Ovary (tissue), 3 donors: Measurements from ENCODE around the gene DLX3.

Experiments used
- EP300 ChIP-seq: sonication (generic); formaldehyde crosslinking; IDR thresholded peaks from one replicate; pipeline ENCODE4 v1.6.1; 2017; ENCODE audit warnings: antibody characterized with exemption
- POLR2A ChIP-seq: fragments of 450-650 bp; IDR thresholded peaks from one replicate; pipeline ENCODE4 v1.6.1; 2017; ENCODE audit warnings: antibody characterized with exemption, mild to moderate bottlenecking, moderate library complexity
- TF ChIP-seq, protein P1 (sequence below), 3 donors: fragments of 450-650 bp in 2 of 3; fragments of 200-600 bp in 1 of 3; IDR thresholded peaks; one replicate each; pipeline versions ENCODE4 v1.5.1 to v1.8.0; 2016 to 2022; ENCODE audit warnings: antibody characterized with exemption in 3 of 3, mild to moderate bottlenecking in 1 of 3
- donor health status: DM: no; HTN: no; CAD: no.

- TF ChIP-seq, protein P1, sequence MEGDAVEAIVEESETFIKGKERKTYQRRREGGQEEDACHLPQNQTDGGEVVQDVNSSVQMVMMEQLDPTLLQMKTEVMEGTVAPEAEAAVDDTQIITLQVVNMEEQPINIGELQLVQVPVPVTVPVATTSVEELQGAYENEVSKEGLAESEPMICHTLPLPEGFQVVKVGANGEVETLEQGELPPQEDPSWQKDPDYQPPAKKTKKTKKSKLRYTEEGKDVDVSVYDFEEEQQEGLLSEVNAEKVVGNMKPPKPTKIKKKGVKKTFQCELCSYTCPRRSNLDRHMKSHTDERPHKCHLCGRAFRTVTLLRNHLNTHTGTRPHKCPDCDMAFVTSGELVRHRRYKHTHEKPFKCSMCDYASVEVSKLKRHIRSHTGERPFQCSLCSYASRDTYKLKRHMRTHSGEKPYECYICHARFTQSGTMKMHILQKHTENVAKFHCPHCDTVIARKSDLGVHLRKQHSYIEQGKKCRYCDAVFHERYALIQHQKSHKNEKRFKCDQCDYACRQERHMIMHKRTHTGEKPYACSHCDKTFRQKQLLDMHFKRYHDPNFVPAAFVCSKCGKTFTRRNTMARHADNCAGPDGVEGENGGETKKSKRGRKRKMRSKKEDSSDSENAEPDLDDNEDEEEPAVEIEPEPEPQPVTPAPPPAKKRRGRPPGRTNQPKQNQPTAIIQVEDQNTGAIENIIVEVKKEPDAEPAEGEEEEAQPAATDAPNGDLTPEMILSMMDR (IDR thresholded peaks at IDR 0.05): no peak
- TF ChIP-seq POLR2A (no peak), EP300 (no peak)
Measured at GRCh38 chr17:49951362-49952082, 43.5 kb downstream of the DLX3 start.
